HepG2 (cell line): ENCODE results near the gene HPCAL1. TPM values are rescaled to one million over a fixed set of nuclear protein-coding genes. Genes with fewer than 3 reads are reported as not detected.

Source experiments
- BORCS8-MEF2B ChIP-seq: sonication (generic); formaldehyde crosslinking; IDR thresholded peaks from 2 replicates; pipeline ENCODE4 v1.8.0; 2022; ENCODE audit warnings: mild to moderate bottlenecking, missing genetic modification reagents
- CAMTA2 ChIP-seq: sonication (generic); formaldehyde crosslinking; IDR thresholded peaks from 2 replicates; pipeline ENCODE4 v1.4.0; 2020; ENCODE audit warnings: mild to moderate bottlenecking, missing genetic modification reagents, borderline replicate concordance
- HES4 ChIP-seq: sonication (generic); formaldehyde crosslinking; IDR thresholded peaks from 2 replicates; pipeline ENCODE4 v1.9.0; 2021; ENCODE audit warnings: mild to moderate bottlenecking, missing genetic modification reagents, borderline replicate concordance
- HMGXB4 ChIP-seq, 2 experiments: sonication (generic) in 1 of 2; formaldehyde crosslinking in 1 of 2; IDR thresholded peaks; 2 replicates each; pipeline versions ENCODE4 v1.4.0 to v1.6.1; 2018 to 2020; ENCODE audit warnings: missing genetic modification reagents in 2 of 2, borderline replicate concordance in 1 of 2, low read depth in 1 of 2, mild to moderate bottlenecking in 1 of 2, missing biosample characterization in 1 of 2
- IRX3 ChIP-seq: sonication (generic); formaldehyde crosslinking; IDR thresholded peaks from 2 replicates; pipeline ENCODE4 v1.8.1; 2023; ENCODE audit warnings: mild to moderate bottlenecking, low read depth, missing genetic modification reagents, borderline replicate concordance
- POLR2AphosphoS5 ChIP-seq: IDR thresholded peaks from 2 replicates; pipeline ENCODE4 v1.6.1; 2012; ENCODE audit warnings: low read depth, low read length
- RELA ChIP-seq: sonication (generic); formaldehyde crosslinking; IDR thresholded peaks from 2 replicates; pipeline ENCODE4 v1.4.0; 2020; ENCODE audit warnings: missing genetic modification reagents
- RORA ChIP-seq: sonication (generic); formaldehyde crosslinking; IDR thresholded peaks from 2 replicates; pipeline ENCODE4 v1.5.0; 2020; ENCODE audit warnings: mild to moderate bottlenecking, missing genetic modification reagents, moderate library complexity
- TBP ChIP-seq: sonication (generic); formaldehyde crosslinking; IDR thresholded peaks from 2 replicates; pipeline ENCODE4 v1.5.0; 2020; ENCODE audit warnings: missing genetic modification reagents
- TCF12 ChIP-seq, 2 experiments: fragments of 450-650 bp in 1 of 2; sonication (generic) in 1 of 2; formaldehyde crosslinking in 1 of 2; IDR thresholded peaks; 2 replicates each; pipeline versions ENCODE4 v1.6.1 to v1.8.0; 2017 to 2022; ENCODE audit warnings: antibody characterized with exemption in 1 of 2, mild to moderate bottlenecking in 1 of 2, missing genetic modification reagents in 1 of 2, moderate library complexity in 1 of 2
- THAP9 ChIP-seq: sonication (generic); formaldehyde crosslinking; IDR thresholded peaks from 2 replicates; pipeline ENCODE4; 2020; ENCODE audit warnings: missing genetic modification reagents, mild to moderate bottlenecking, borderline replicate concordance
- ZBTB7A ChIP-seq: sonication (generic); formaldehyde crosslinking; IDR thresholded peaks from 2 replicates; pipeline ENCODE4 v1.8.0; 2022; ENCODE audit warnings: mild to moderate bottlenecking, missing genetic modification reagents
- ZNF441 ChIP-seq: sonication (generic); formaldehyde crosslinking; IDR thresholded peaks from 2 replicates; pipeline ENCODE4 v1.7.0; 2021; ENCODE audit warnings: missing genetic modification reagents, borderline replicate concordance
- ZNF496 ChIP-seq: sonication (generic); formaldehyde crosslinking; IDR thresholded peaks from 2 replicates; pipeline ENCODE4 v1.8.1; 2023; ENCODE audit warnings: mild to moderate bottlenecking, moderate library complexity, missing genetic modification reagents; ENCODE audit not compliant: insufficient replicate concordance
- ZNF564 ChIP-seq: sonication (generic); formaldehyde crosslinking; IDR thresholded peaks from 2 replicates; pipeline ENCODE4 v1.8.1; 2023; ENCODE audit warnings: mild to moderate bottlenecking, missing genetic modification reagents
- ZNF724P ChIP-seq: sonication (generic); formaldehyde crosslinking; IDR thresholded peaks from 2 replicates; pipeline ENCODE4 v1.8.0; 2022; ENCODE audit warnings: missing genetic modification reagents, borderline replicate concordance
- ZNF761 ChIP-seq: sonication (generic); formaldehyde crosslinking; conservative IDR thresholded peaks from 2 replicates; pipeline ENCODE4 v1.4.0; 2020; ENCODE audit warnings: mild to moderate bottlenecking, missing genetic modification reagents
- polyA plus RNA-seq, 8 experiments: library from polyadenylated mRNA; depleted of rRNA in 3 of 8; stranded (reverse) in 7 of 8; unstranded in 1 of 8; fragments of >200 nt; fragmentation: Illumina TruSeq in 4 of 8; extraction: Trizol in 4 of 8; gene quantifications; 2 replicates each; pipeline versions ENCODE4 v1.2.1 to v1.2.3, GENCODE V29; 2011 to 2016; ENCODE audit warnings: low read depth in 4 of 8, missing spikeins in 1 of 8, mixed read lengths in 1 of 8; ENCODE audit not compliant: insufficient read depth in 1 of 8
- total RNA-seq, 5 experiments: library from RNA; depleted of rRNA; stranded (reverse); fragments of >200 nt; fragmentation: Illumina TruSeq; extraction: Trizol; gene quantifications; 2 replicates each; pipeline ENCODE4 v1.2.3, GENCODE V29; 2016; ENCODE audit warnings: low read depth in 1 of 5
- TF ChIP-seq, protein P1 (sequence below): sonication (generic); formaldehyde crosslinking; IDR thresholded peaks from 2 replicates; pipeline ENCODE4 v1.5.0; 2020; ENCODE audit warnings: mild to moderate bottlenecking, missing genetic modification reagents
- TF ChIP-seq, protein P2 (sequence below): conservative IDR thresholded peaks from 2 replicates; pipeline ENCODE4 v1.6.1; 2018; ENCODE audit warnings: missing genetic modification reagents

Gene HPCAL1
- total and polyA plus RNA-seq, 2 of the 13 experiments (the other 11 are each of a cell fraction or from before 2014, with no cell fraction given): 29.5 to 29.9 TPM

GRCh38 chr2:10447895-10448575, 145.3 kb downstream of the HPCAL1 start, which contains the start of gene ODC1 (continued):
- TF ChIP-seq, protein P1, sequence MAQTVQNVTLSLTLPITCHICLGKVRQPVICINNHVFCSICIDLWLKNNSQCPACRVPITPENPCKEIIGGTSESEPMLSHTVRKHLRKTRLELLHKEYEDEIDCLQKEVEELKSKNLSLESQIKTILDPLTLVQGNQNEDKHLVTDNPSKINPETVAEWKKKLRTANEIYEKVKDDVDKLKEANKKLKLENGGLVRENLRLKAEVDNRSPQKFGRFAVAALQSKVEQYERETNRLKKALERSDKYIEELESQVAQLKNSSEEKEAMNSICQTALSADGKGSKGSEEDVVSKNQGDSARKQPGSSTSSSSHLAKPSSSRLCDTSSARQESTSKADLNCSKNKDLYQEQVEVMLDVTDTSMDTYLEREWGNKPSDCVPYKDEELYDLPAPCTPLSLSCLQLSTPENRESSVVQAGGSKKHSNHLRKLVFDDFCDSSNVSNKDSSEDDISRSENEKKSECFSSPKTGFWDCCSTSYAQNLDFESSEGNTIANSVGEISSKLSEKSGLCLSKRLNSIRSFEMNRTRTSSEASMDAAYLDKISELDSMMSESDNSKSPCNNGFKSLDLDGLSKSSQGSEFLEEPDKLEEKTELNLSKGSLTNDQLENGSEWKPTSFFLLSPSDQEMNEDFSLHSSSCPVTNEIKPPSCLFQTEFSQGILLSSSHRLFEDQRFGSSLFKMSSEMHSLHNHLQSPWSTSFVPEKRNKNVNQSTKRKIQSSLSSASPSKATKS: peak; percentile 98; the same call in 1 of the 2 replicates
- TF ChIP-seq, protein P2, sequence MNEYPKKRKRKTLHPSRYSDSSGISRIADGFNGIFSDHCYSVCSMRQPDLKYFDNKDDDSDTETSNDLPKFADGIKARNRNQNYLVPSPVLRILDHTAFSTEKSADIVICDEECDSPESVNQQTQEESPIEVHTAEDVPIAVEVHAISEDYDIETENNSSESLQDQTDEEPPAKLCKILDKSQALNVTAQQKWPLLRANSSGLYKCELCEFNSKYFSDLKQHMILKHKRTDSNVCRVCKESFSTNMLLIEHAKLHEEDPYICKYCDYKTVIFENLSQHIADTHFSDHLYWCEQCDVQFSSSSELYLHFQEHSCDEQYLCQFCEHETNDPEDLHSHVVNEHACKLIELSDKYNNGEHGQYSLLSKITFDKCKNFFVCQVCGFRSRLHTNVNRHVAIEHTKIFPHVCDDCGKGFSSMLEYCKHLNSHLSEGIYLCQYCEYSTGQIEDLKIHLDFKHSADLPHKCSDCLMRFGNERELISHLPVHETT (CRISPR knock-in tag): peak; percentile 77; the same call in 1 of the 2 replicates
- TF ChIP-seq ZNF724P (CRISPR knock-in tag): peak; percentile 99
- peak; percentile 98 for TF ChIP-seq BORCS8-MEF2B (CRISPR knock-in tag)
- TF ChIP-seq HMGXB4 (CRISPR knock-in tag; IDR thresholded peaks at IDR 0.05; ENCODE audit: borderline replicate concordance in 1 of 2, low read depth in 1 of 2): peak in 1 of 2 experiments; percentile 39; a peak in 2 of 4 replicates
- TF ChIP-seq ZNF564: peak; percentile 90; the same call in 1 of the 2 replicates
- TF ChIP-seq RORA: no peak
- peak; percentile 98 for TF ChIP-seq ZNF441 (CRISPR knock-in tag)
- TF ChIP-seq IRX3 (CRISPR knock-in tag): peak; percentile 100
- TF ChIP-seq THAP9 (CRISPR knock-in tag): no peak
- TF ChIP-seq TBP (CRISPR knock-in tag): no peak
- no peak for TF ChIP-seq TCF12 (IDR thresholded peaks at IDR 0.05)
- peak; percentile 93; the same call in 1 of the 2 replicates for TF ChIP-seq TCF12 (CRISPR knock-in tag; IDR thresholded peaks at IDR 0.05)
- TF ChIP-seq POLR2AphosphoS5: no peak
- TF ChIP-seq RELA: no peak; the same call in 1 of the 2 replicates
- peak; percentile 55 for TF ChIP-seq ZNF496 (CRISPR knock-in tag)
- TF ChIP-seq CAMTA2 (CRISPR knock-in tag): 0 out of 2 replicates have a peak, but pooled peaks have one; percentile 61
- TF ChIP-seq ZBTB7A (CRISPR knock-in tag): no peak
- TF ChIP-seq ZNF761: peak; percentile 76; the same call in 1 of the 2 replicates
- TF ChIP-seq HES4 (CRISPR knock-in tag): peak; percentile 100
